ENCODE data around the gene STAC3. TPM values are rescaled to one million over a fixed set of nuclear protein-coding genes. Genes with fewer than 3 reads are reported as not detected.
A peak's percentile ranks its signal among the peaks of the same experiment; 100 is the strongest.

The STAC3 gene
- total RNA-seq, 1 experiment from 2014 or later, result 2.8 TPM

- no peak overlapping the region for H3K4ac ChIP-seq (ENCODE audit: low read depth, low read length)
- no peaks in the 10 kb centered on the region for H3K9me3 ChIP-seq (ENCODE audit: control insufficient read depth, low read depth, low read length)
- H3K27ac ChIP-seq (ENCODE audit: insufficient read length, low read depth, low read length), result no peak overlapping the region
- no peak overlapping the region for H4K91ac ChIP-seq (ENCODE audit: insufficient read length, low read depth, low read length)
- H2AK5ac ChIP-seq (ENCODE audit: insufficient read length, low read length), result no peak overlapping the region
- no peaks in the 10 kb centered on the region for H3K79me1 ChIP-seq (ENCODE audit: insufficient read depth, low read depth, low read length, poor library complexity, severe bottlenecking)
- Mint-ChIP-seq H3K36me3 (ENCODE audit: insufficient read depth in 1 of 3, low read depth in 3 of 3) (peaks cover 0 to 3% (median 2%) of the 10 kb centered on the region in 3 experiments; a peak in 3 of 7 replicates), H3K27me3 (ENCODE audit: low read depth) (peaks cover 27% of the 10 kb centered on the region), H3K9me3 (no peaks in the 10 kb centered on the region), H3K4me3 (no peak overlapping the region), H3K4me1 (peaks cover 46 to 59% of the 10 kb centered on the region in 2 experiments), H3K27ac (peak overlapping the region in 1 of 3 experiments; percentile 7; a peak in 2 of 7 replicates)
- H3K14ac ChIP-seq (ENCODE audit: insufficient read depth, low read length), result no peak overlapping the region
- H4K5ac ChIP-seq (ENCODE audit: insufficient read length, low read depth, low read length), result no peak overlapping the region
- no peak overlapping the region for H3K23ac ChIP-seq (ENCODE audit: insufficient read length, low read depth, low read length)
- no peak overlapping the region for H3K18ac ChIP-seq (ENCODE audit: insufficient read length, low read depth, low read length)
- H2BK20ac ChIP-seq (ENCODE audit: low read depth, low read length, poor library complexity, severe bottlenecking), result no peak overlapping the region
- peaks cover 3% of the 10 kb centered on the region for H3K23me2 ChIP-seq (ENCODE audit: insufficient read length, low read depth, low read length, poor library complexity, severe bottlenecking)
- no peak overlapping the region for H3K4me2 ChIP-seq (ENCODE audit: insufficient read depth, insufficient read length, low read length)
- no peak overlapping the region for H2BK15ac ChIP-seq (ENCODE audit: low read depth, low read length)
- no peak overlapping the region for H2BK12ac ChIP-seq (ENCODE audit: insufficient read length, low read depth, low read length)
- H3K27me3 ChIP-seq (ENCODE audit: insufficient read depth, low read length), result peaks cover 4% of the 10 kb centered on the region
- peak; percentile 64 for DNase-seq
- H2BK120ac ChIP-seq (ENCODE audit: low read depth, low read length, poor library complexity, severe bottlenecking), result no peak overlapping the region
- H4K20me1 ChIP-seq (ENCODE audit: control insufficient read depth, insufficient read depth, insufficient read length), result no peaks in the 10 kb centered on the region
- H4K8ac ChIP-seq (replicated peaks; ENCODE audit: insufficient read length, low read depth, low read length), result no peak overlapping the region
- no peak overlapping the region for H3T11ph ChIP-seq (ENCODE audit: low read length)
- H2BK5ac ChIP-seq (ENCODE audit: insufficient read length, low read length), result no peak overlapping the region
- H3K9ac ChIP-seq (ENCODE audit: extremely low read depth, insufficient read length, low read length), result no peak overlapping the region
- peaks cover 10% of the 10 kb centered on the region for H3K4me1 ChIP-seq (ENCODE audit: insufficient read depth, low read length)
- no peak for TF ChIP-seq CTCF (conservative IDR thresholded peaks at IDR 0.05)
- H3K79me2 ChIP-seq (ENCODE audit: insufficient read depth, low read length), result no peaks in the 10 kb centered on the region
- H3K56ac ChIP-seq (ENCODE audit: insufficient read length, low read depth, low read length), result no peak overlapping the region
- no CpG with 5 or more reads among the region's 1 CpG for WGBS (ENCODE audit: extremely low coverage, insufficient read length, low lambda C conversion rate)
- H2AFZ ChIP-seq (ENCODE audit: low read length), result no peak overlapping the region
These were observed 3.9 kb downstream of the STAC3 start for GRCh38 chr12:57247041-57247440.

All from H9 (cell line).